Liver (tissue), 9 donors: Measurements from ENCODE around the gene LEMD2. TPM values are rescaled to one million over a fixed set of nuclear protein-coding genes. Genes with fewer than 3 reads are reported as not detected.

Experiments used
- DNase-seq: peaks from one replicate; pipeline ENCODE4 v3.0.0-alpha.2; 2017; ENCODE audit warnings: low spot score
- H3K27ac ChIP-seq, 2 donors: one replicate each; pipeline ENCODE4 v1.7.0; 2013; ENCODE audit warnings: inconsistent platforms in 2 of 2, low read length in 2 of 2, control low read depth in 1 of 2, low read depth in 1 of 2, mild to moderate bottlenecking in 1 of 2
- H3K27me3 ChIP-seq, 4 donors: one replicate each; pipeline versions ENCODE4 v1.6.1 to v1.7.0; 2013; ENCODE audit warnings: low read length in 3 of 4, inconsistent platforms in 1 of 4, mild to moderate bottlenecking in 1 of 4, moderate library complexity in 1 of 4; ENCODE audit not compliant: control insufficient read depth in 4 of 4, insufficient read depth in 4 of 4
- H3K36me3 ChIP-seq, 4 donors: one replicate each; pipeline versions ENCODE4 v1.6.1 to v1.7.0; 2013; ENCODE audit warnings: low read length in 3 of 4, mild to moderate bottlenecking in 3 of 4, low read depth in 1 of 4, moderate library complexity in 1 of 4; ENCODE audit not compliant: control insufficient read depth in 4 of 4, insufficient read depth in 3 of 4
- H3K4me1 ChIP-seq, 4 donors: one replicate each; pipeline versions ENCODE4 v1.6.1 to v1.7.0; 2013; ENCODE audit warnings: low read length in 3 of 4, mild to moderate bottlenecking in 3 of 4, moderate library complexity in 1 of 4; ENCODE audit not compliant: control insufficient read depth in 4 of 4, insufficient read depth in 4 of 4
- H3K4me3 ChIP-seq, 3 donors: one replicate each; pipeline versions ENCODE4 v1.6.1 to v1.7.0; 2013; ENCODE audit warnings: low read length in 3 of 3, control low read depth in 1 of 3, low read depth in 1 of 3, mild to moderate bottlenecking in 1 of 3
- H3K9ac ChIP-seq, 2 donors: one replicate each; pipeline ENCODE4 v1.7.0; 2013; ENCODE audit warnings: low read length in 2 of 2, mild to moderate bottlenecking in 2 of 2, moderate library complexity in 2 of 2, control low read depth in 1 of 2, low read depth in 1 of 2
- H3K9me3 ChIP-seq, 4 donors: one replicate each; pipeline versions ENCODE4 v1.6.1 to v1.7.0; 2013; ENCODE audit warnings: low read length in 3 of 4; ENCODE audit not compliant: control insufficient read depth in 4 of 4
- EGR1 ChIP-seq, 2 donors: IDR thresholded peaks; 2 replicates each; pipeline ENCODE4 v1.6.1; 2016 to 2018; ENCODE audit warnings: antibody characterized with exemption in 2 of 2, low read depth in 2 of 2
- FOXA1 ChIP-seq: IDR thresholded peaks from 2 replicates; pipeline ENCODE4 v1.6.1; 2016; ENCODE audit warnings: antibody characterized with exemption
- GABPA ChIP-seq, 2 donors: IDR thresholded peaks in 1 of 2; conservative IDR thresholded peaks in 1 of 2; 2 replicates each; pipeline ENCODE4 v1.6.1; 2016; ENCODE audit warnings: antibody characterized with exemption in 2 of 2, mild to moderate bottlenecking in 1 of 2, moderate library complexity in 1 of 2
- HNF4A ChIP-seq, 2 donors: conservative IDR thresholded peaks; 2 replicates each; pipeline ENCODE4 v1.6.1; 2016; ENCODE audit warnings: antibody characterized with exemption in 2 of 2, mild to moderate bottlenecking in 2 of 2
- HNF4G ChIP-seq: IDR thresholded peaks from 2 replicates; pipeline ENCODE4 v1.6.1; 2016; ENCODE audit warnings: antibody characterized with exemption
- JUND ChIP-seq, 2 donors: IDR thresholded peaks; 2 replicates each; pipeline ENCODE4 v1.6.1; 2016; ENCODE audit warnings: antibody characterized with exemption in 2 of 2
- MAX ChIP-seq: IDR thresholded peaks from 2 replicates; pipeline ENCODE4 v1.6.1; 2016; ENCODE audit warnings: antibody characterized with exemption
- NR2F2 ChIP-seq: IDR thresholded peaks from 2 replicates; pipeline ENCODE4 v1.6.1; 2016; ENCODE audit warnings: antibody characterized with exemption
- RAD21 ChIP-seq, 2 donors: IDR thresholded peaks; 2 replicates each; pipeline ENCODE4 v1.6.1; 2016; ENCODE audit warnings: antibody characterized with exemption in 2 of 2, mild to moderate bottlenecking in 2 of 2
- RXRA ChIP-seq, 2 donors: IDR thresholded peaks; 2 replicates each; pipeline ENCODE4 v1.6.1; 2017 to 2018; ENCODE audit warnings: antibody characterized with exemption in 2 of 2, mild to moderate bottlenecking in 1 of 2
- SP1 ChIP-seq: IDR thresholded peaks from 2 replicates; pipeline ENCODE4 v1.6.1; 2018; ENCODE audit warnings: antibody characterized with exemption, mild to moderate bottlenecking
- TAF1 ChIP-seq: conservative IDR thresholded peaks from 2 replicates; pipeline ENCODE4 v1.6.1; 2016; ENCODE audit warnings: antibody characterized with exemption, mild to moderate bottlenecking
- YY1 ChIP-seq: IDR thresholded peaks from 2 replicates; pipeline ENCODE4 v1.6.1; 2016; ENCODE audit warnings: antibody characterized with exemption, mild to moderate bottlenecking
- ZBTB33 ChIP-seq: IDR thresholded peaks from 2 replicates; pipeline ENCODE4 v1.6.1; 2016; ENCODE audit warnings: antibody characterized with exemption
- WGBS: extraction: QIAGEN DNeasy Blood & Tissue Kit; methylation state at CpG from one replicate; pipeline ENCODE4 v1.1.7; 2013; 5-methylcytosine and 5-hydroxymethylcytosine counted together
- polyA plus RNA-seq, 2 donors: library from polyadenylated mRNA; stranded (reverse) in 1 of 2; unstranded in 1 of 2; fragments of 200-250 nt in 1 of 2; fragments of >200 nt in 1 of 2; fragmentation: Nextera tagmentation in 1 of 2; extraction: Ambion mirVana in 1 of 2; gene quantifications; one replicate each; pipeline versions ENCODE4 v1.2.1 to v1.2.3, GENCODE V29; 2013 to 2015
- total RNA-seq, 2 donors: library from RNA; depleted of rRNA; stranded (reverse); fragments of >200 nt; gene quantifications; one replicate each; pipeline ENCODE4 v1.2.3, GENCODE V29; 2014
- TF ChIP-seq, protein P1 (sequence below): IDR thresholded peaks from 2 replicates; pipeline ENCODE4 v1.6.1; 2016; ENCODE audit warnings: antibody characterized with exemption, mild to moderate bottlenecking
- TF ChIP-seq, protein P2 (sequence below): fragments of 150-350 bp; IDR thresholded peaks from 2 replicates; pipeline ENCODE4 v1.5.1; 2017; ENCODE audit warnings: improper control_type of control experiment, low read depth, low read length; ENCODE audit not compliant: missing input control
- TF ChIP-seq, protein P3 (sequence below): IDR thresholded peaks from 2 replicates; pipeline ENCODE4 v1.6.1; 2016; ENCODE audit warnings: antibody characterized with exemption
- donor health status: healthy.
- donor health status: healthy.
- donor health status: healthy.
- donor health status: healthy.
- donor health status: healthy.

LEMD2 gene
- total and polyA plus RNA-seq, 4 donors = 6.5 to 23.1 (median 16.6) TPM

DNA sequence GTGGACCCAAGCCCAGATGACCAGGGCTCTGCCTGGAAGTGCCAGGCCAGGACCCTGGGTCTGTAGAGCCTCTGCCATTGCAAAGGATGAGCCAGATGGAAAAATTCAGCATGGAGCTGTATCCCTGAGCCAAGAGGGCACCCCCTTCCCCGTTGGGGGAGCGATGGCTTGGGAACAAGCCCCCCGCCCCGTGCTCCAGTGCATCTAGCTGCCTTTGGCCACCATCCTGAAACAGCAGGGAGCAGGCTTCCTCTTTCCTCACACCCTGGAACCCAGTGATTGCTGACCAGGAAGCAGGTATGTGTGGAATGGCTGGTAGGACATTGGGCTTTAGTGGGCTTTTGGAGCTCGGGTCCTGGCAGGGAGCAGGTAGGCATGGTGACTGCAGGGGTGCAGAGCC is 12.7 kb upstream of the LEMD2 start:
- Histone ChIP-seq H3K9me3 (no peaks in the 10 kb centered on the region), H3K27ac (no peak overlapping the region), H3K36me3 (no peaks in the 10 kb centered on the region), H3K27me3 (peaks cover 0 to 3% (median 0%) of the 10 kb centered on the region in 4 donors), H3K4me1 (no peaks in the 10 kb centered on the region), H3K4me3 (no peak overlapping the region), H3K9ac (no peak overlapping the region)
- TF ChIP-seq, protein P1, sequence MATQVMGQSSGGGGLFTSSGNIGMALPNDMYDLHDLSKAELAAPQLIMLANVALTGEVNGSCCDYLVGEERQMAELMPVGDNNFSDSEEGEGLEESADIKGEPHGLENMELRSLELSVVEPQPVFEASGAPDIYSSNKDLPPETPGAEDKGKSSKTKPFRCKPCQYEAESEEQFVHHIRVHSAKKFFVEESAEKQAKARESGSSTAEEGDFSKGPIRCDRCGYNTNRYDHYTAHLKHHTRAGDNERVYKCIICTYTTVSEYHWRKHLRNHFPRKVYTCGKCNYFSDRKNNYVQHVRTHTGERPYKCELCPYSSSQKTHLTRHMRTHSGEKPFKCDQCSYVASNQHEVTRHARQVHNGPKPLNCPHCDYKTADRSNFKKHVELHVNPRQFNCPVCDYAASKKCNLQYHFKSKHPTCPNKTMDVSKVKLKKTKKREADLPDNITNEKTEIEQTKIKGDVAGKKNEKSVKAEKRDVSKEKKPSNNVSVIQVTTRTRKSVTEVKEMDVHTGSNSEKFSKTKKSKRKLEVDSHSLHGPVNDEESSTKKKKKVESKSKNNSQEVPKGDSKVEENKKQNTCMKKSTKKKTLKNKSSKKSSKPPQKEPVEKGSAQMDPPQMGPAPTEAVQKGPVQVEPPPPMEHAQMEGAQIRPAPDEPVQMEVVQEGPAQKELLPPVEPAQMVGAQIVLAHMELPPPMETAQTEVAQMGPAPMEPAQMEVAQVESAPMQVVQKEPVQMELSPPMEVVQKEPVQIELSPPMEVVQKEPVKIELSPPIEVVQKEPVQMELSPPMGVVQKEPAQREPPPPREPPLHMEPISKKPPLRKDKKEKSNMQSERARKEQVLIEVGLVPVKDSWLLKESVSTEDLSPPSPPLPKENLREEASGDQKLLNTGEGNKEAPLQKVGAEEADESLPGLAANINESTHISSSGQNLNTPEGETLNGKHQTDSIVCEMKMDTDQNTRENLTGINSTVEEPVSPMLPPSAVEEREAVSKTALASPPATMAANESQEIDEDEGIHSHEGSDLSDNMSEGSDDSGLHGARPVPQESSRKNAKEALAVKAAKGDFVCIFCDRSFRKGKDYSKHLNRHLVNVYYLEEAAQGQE = no peak
- TF ChIP-seq EGR1 (IDR thresholded peaks at IDR 0.05; ENCODE audit: low read depth in 2 of 2) = no peak
- TF ChIP-seq ZBTB33 = no peak
- TF ChIP-seq JUND (IDR thresholded peaks at IDR 0.05) = no peak
- TF ChIP-seq FOXA1 = no peak
- no peak for TF ChIP-seq TAF1
- TF ChIP-seq HNF4G = no peak
- TF ChIP-seq SP1 = no peak
- no peak for TF ChIP-seq MAX
- TF ChIP-seq RXRA (IDR thresholded peaks at IDR 0.05) = no peak
- TF ChIP-seq HNF4A (conservative IDR thresholded peaks at IDR 0.05) = no peak
- no peak for TF ChIP-seq YY1
- TF ChIP-seq, protein P2, sequence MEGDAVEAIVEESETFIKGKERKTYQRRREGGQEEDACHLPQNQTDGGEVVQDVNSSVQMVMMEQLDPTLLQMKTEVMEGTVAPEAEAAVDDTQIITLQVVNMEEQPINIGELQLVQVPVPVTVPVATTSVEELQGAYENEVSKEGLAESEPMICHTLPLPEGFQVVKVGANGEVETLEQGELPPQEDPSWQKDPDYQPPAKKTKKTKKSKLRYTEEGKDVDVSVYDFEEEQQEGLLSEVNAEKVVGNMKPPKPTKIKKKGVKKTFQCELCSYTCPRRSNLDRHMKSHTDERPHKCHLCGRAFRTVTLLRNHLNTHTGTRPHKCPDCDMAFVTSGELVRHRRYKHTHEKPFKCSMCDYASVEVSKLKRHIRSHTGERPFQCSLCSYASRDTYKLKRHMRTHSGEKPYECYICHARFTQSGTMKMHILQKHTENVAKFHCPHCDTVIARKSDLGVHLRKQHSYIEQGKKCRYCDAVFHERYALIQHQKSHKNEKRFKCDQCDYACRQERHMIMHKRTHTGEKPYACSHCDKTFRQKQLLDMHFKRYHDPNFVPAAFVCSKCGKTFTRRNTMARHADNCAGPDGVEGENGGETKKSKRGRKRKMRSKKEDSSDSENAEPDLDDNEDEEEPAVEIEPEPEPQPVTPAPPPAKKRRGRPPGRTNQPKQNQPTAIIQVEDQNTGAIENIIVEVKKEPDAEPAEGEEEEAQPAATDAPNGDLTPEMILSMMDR = no peak
- TF ChIP-seq, protein P3, sequence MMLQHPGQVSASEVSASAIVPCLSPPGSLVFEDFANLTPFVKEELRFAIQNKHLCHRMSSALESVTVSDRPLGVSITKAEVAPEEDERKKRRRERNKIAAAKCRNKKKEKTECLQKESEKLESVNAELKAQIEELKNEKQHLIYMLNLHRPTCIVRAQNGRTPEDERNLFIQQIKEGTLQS = no peak
- no peak for TF ChIP-seq NR2F2
- no peak for TF ChIP-seq GABPA (IDR thresholded peaks at IDR 0.05 in 1 of 2, conservative IDR thresholded peaks at IDR 0.05 in 1 of 2)
- TF ChIP-seq RAD21 (IDR thresholded peaks at IDR 0.05) = no peak
- no peak for DNase-seq
- WGBS = 88% methylated on average over 5 of the region's 5 CpGs
